Epidermal melanocyte (primary cell): ENCODE data around the gene CPSF3.
"Not testable (repeated sequence)": the region's sequence is repeated elsewhere in the genome, so short reads cannot be mapped to it uniquely, and the experiment has no call there.

Source experiments
- DNase-seq: peaks from one replicate; pipeline ENCODE4 v3.0.0; 2011; ENCODE audit warnings: low spot score; ENCODE audit not compliant: insufficient read length

Gene CPSF3

GRCh38 chr2:9498210-9498609, 74.8 kb downstream of the CPSF3 start:
- no peak for DNase-seq

GRCh38 chr2:9508931-9509330, 85.5 kb downstream of the CPSF3 start:
- DNase-seq = no peak

GRCh38 chr2:9513946-9514345, 90.5 kb downstream of the CPSF3 start:
- not testable (repeated sequence) for DNase-seq

- DNase-seq = no peak
These were observed 93.8 kb downstream of the CPSF3 start for GRCh38 chr2:9517118-9517782.

GRCh38 chr2:9518163-9518562, 94.7 kb downstream of the CPSF3 start:
- DNase-seq = no peak

- no peak for DNase-seq
These were observed 95.3 kb downstream of the CPSF3 start for GRCh38 chr2:9518780-9519179.

GRCh38 chr2:9519250-9519649, 95.8 kb downstream of the CPSF3 start:
- DNase-seq = no peak
